Measurements from ENCODE around the gene SPATA31E1. TPM values are rescaled to one million over a fixed set of nuclear protein-coding genes. Genes with fewer than 3 reads are reported as not detected.

Gene SPATA31E1
- total and polyA plus RNA-seq, 7 donors: not detected

DNA sequence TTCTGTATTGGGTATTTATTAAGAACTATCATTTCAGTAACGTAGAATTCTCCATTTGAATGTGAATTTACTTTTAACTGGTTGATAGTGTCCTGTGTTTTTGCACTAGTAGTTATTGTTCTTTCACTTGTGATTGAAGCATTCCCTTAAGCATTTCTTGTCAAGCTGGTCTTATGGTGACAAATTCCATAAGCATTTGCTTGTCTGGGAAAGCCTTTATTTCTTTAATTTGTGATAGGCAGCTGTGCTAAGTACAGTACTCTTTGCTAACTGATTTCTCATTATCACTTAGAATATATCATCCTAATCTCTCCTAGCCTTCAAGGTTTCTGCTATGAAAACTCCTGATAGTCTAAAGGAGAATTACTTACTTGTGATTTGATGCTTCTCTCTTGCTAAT, 21.3 kb upstream of the SPATA31E1 start:
- no peaks in the 10 kb centered on the region for H3K36me3 ChIP-seq (ENCODE audit: insufficient read depth in 1 of 2, low read depth in 1 of 2)
- intact Hi-C loops (cut with DNase I): loop anchor here in 1 of 2 donors (5.0 kb wide), 1 partner anchor 84 kb away; no protein-coding TSS in a partner anchor
- TF ChIP-seq CTCF (IDR thresholded peaks at IDR 0.05): no peak
- WGBS, 3 donors: 81 to 94% (median 91%) methylated on average over 1 of the region's 1 CpG
- DNase-seq: no peak
- no peak for ATAC-seq
- no peaks in the 10 kb centered on the region for H3K27me3 ChIP-seq (ENCODE audit: insufficient read depth in 3 of 3, low read length in 2 of 3)
- H3K9me3 ChIP-seq: peaks cover 12% of the 10 kb centered on the region
- H3K4me3 ChIP-seq: no peak overlapping the region
- H3K27ac ChIP-seq: no peak overlapping the region
- no peaks in the 10 kb centered on the region for H3K4me1 ChIP-seq

DNA sequence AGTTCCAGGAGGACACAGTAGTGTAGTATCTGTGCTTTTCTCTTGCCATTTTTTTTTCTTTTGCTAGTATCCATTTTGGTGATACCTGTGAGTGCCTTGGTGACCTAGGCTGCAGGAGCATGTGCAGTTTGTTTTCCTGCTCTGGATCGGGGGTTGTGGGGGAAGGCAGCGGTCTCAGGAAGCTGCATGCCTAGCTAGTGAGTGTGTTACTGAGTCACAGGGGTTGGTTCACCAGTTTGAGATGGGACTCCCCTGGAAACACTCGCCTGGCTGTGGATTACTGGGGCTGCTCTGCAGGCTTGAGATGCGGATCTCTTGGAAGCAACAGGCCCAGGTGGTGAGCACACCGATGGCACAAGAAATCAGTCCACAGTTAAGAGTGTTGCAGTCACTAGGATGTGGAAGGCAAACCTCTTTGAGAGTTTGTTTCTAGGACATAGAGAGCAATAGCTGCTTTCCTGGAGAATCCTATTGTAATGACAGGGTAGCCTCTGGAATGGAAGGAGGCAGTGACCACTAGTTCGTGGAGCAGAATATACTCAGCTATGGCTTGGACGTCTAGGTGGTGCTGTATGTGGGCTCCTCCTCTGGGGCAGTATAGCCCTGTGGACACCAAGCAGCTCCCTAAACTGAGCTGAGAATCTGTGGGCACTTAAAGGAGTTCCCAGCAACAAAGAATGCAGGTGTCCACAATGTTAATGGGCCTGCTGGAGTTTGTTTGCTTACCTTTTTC, 20.0 kb upstream of the SPATA31E1 start:
- WGBS, 3 donors: 68 to 80% (median 73%) methylated on average over 7 of the region's 7 CpGs

DNA sequence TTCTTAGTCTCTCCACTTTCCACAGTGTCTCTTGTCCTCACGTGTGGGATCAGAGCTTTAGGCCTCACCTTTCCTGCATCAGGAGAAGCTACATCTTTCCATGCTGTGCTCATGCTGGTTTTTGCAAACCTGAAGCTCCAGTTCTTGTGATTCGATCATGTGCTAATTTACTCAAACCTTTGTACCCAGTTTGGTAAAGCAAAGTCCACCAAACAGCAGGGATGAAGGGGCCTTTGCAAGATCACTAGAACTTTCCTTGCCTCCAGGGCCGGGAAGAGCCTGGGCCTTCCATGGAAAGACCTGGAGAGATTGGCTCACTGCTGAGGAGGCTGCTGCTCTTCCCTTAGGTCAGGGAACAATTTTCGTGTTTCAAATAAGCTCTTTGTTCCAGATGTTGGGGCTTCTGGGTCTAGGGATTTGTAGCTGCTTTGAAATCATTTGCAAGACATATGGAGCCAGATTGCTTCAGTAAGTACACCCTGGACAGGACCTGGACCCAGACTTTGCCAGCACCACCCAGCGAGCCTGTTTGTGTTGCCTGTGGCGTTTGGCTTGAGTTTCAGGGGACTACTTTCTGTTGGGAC, 18.7 kb upstream of the SPATA31E1 start:
- DNase-seq (no peak), ATAC-seq (no peak)
- no peaks in the 10 kb centered on the region for H3K36me3 ChIP-seq (ENCODE audit: insufficient read depth in 1 of 2, low read depth in 1 of 2)
- peaks cover 12% of the 10 kb centered on the region for H3K9me3 ChIP-seq
- H3K27me3 ChIP-seq (ENCODE audit: insufficient read depth in 3 of 3, low read length in 2 of 3): no peaks in the 10 kb centered on the region
- H3K4me3 ChIP-seq: no peak overlapping the region
- intact Hi-C loops (cut with DNase I): loop anchor here in 1 of 2 donors (5.0 kb wide), 1 partner anchor 87 kb away; no protein-coding TSS in a partner anchor
- 65 to 68% (median 67%) methylated on average over 6 of the region's 6 CpGs for WGBS, 3 donors
- H3K4me1 ChIP-seq: no peaks in the 10 kb centered on the region
- no peak for TF ChIP-seq CTCF (IDR thresholded peaks at IDR 0.05)
- no peak overlapping the region for H3K27ac ChIP-seq

More for the DNA sequence above, 20.0 kb upstream of the SPATA31E1 start:
- Histone ChIP-seq H3K9me3 (peaks cover 12% of the 10 kb centered on the region), H3K36me3 (ENCODE audit: insufficient read depth in 1 of 2, low read depth in 1 of 2) (no peaks in the 10 kb centered on the region), H3K4me3 (no peak overlapping the region), H3K4me1 (no peaks in the 10 kb centered on the region), H3K27ac (no peak overlapping the region), H3K27me3 (ENCODE audit: insufficient read depth in 3 of 3, low read length in 2 of 3) (no peaks in the 10 kb centered on the region)
- no peak for DNase-seq
- no peak for TF ChIP-seq CTCF (IDR thresholded peaks at IDR 0.05)
- no peak for ATAC-seq
- intact Hi-C loops (cut with DNase I): loop anchor here in 1 of 2 donors (5.0 kb wide), 1 partner anchor 85 kb away; no protein-coding TSS in a partner anchor

DNA sequence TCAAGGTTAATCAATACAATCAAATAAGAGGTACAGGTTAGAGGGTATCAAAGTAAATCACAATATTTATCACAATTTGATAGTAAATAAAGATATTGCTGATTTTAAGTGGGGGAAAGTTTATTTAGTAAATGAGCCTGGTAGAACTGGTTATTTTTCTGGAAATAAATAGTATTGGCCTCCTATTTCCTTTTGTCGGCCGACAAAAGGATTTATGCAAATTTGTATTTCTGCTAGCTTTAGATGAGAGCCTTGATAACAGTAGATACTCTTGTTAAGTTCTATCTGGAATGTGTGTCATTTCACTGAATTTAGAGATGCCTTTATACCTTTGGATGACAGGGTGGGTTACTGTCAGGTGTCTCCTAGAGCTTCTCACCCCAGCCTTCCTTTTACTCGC, 17.8 kb upstream of the SPATA31E1 start:
- DNase-seq (no peak), ATAC-seq (no peak)
- intact Hi-C loops (cut with DNase I): loop anchor here in 1 of 2 donors (5.0 kb wide), 1 partner anchor 88 kb away; no protein-coding TSS in a partner anchor
- no peaks in the 10 kb centered on the region for H3K27me3 ChIP-seq (ENCODE audit: insufficient read depth in 3 of 3, low read length in 2 of 3)
- no peaks in the 10 kb centered on the region for H3K4me1 ChIP-seq
- H3K27ac ChIP-seq: no peak overlapping the region
- H3K9me3 ChIP-seq: peaks cover 12% of the 10 kb centered on the region
- no peaks in the 10 kb centered on the region for H3K36me3 ChIP-seq (ENCODE audit: insufficient read depth in 1 of 2, low read depth in 1 of 2)
- WGBS, 3 donors: 93 to 95% (median 93%) methylated on average over 3 of the region's 3 CpGs
- no peak for TF ChIP-seq CTCF (IDR thresholded peaks at IDR 0.05)
- no peak overlapping the region for H3K4me3 ChIP-seq

Measured in psoas muscle (tissue), 8 donors.